Keratinocyte (primary cell): Measurements from ENCODE around the gene CLMN. TPM values are rescaled to one million over a fixed set of nuclear protein-coding genes. Genes with fewer than 3 reads are reported as not detected.
A peak's percentile ranks its signal among the peaks of the same experiment; 100 is the strongest.

Experiments
- DNase-seq: peaks from one replicate; pipeline ENCODE4 v3.0.0-alpha.2; 2011; ENCODE audit warnings: low read depth, missing footprints, low spot score
- FAIRE-seq: peaks from 2 replicates; lab custom pipeline; 2011; peaks lifted over from hg19 to GRCh38; lab: Jason Lieb, UNC
- H2AFZ ChIP-seq: 2 replicates; pipeline ENCODE4 v1.6.0; 2012; ENCODE audit warnings: low read length, control low read depth, inconsistent platforms; ENCODE audit not compliant: control insufficient read depth
- H3K27ac ChIP-seq: 2 replicates; pipeline ENCODE4 v1.5.1; 2011; ENCODE audit warnings: low read length; ENCODE audit not compliant: control insufficient read depth, insufficient read depth
- H3K27me3 ChIP-seq: 3 replicates; pipeline ENCODE4 v1.6.0; 2011; ENCODE audit warnings: low read length; ENCODE audit not compliant: control insufficient read depth, insufficient read depth; ENCODE audit errors: extremely low read depth
- H3K36me3 ChIP-seq, 2 experiments: 2 replicates in 1 of 2; 3 replicates in 1 of 2; pipeline ENCODE4 v1.5.1; 2011; ENCODE audit warnings: low read length in 2 of 2, mild to moderate bottlenecking in 1 of 2; ENCODE audit not compliant: control insufficient read depth in 2 of 2, insufficient read depth in 2 of 2; ENCODE audit errors: extremely low read depth in 1 of 2
- H3K4me1 ChIP-seq: 3 replicates; pipeline ENCODE4 v1.5.1; 2011; ENCODE audit warnings: low read length; ENCODE audit not compliant: control insufficient read depth, insufficient read depth; ENCODE audit errors: extremely low read depth
- H3K4me2 ChIP-seq: 3 replicates; pipeline ENCODE4 v1.6.0; 2011; ENCODE audit warnings: low read depth, low read length; ENCODE audit not compliant: control insufficient read depth, insufficient read depth; ENCODE audit errors: extremely low read depth
- H3K4me3 ChIP-seq, 3 experiments: fragments of 200-600 bp in 1 of 3; sonication (generic) in 1 of 3; 2 replicates in 2 of 3; 3 replicates in 1 of 3; pipeline ENCODE4 v1.5.1; 2011 to 2016; ENCODE audit warnings: low read length in 3 of 3, mild to moderate bottlenecking in 3 of 3, control low read depth in 2 of 3, inconsistent platforms in 1 of 3, low read depth in 1 of 3, mixed read lengths in 1 of 3, mixed run types in 1 of 3, moderate library complexity in 1 of 3; ENCODE audit not compliant: control insufficient read depth in 2 of 3, insufficient read depth in 2 of 3; ENCODE audit errors: extremely low read depth in 1 of 3
- H3K79me2 ChIP-seq: 2 replicates; pipeline ENCODE4 v1.6.0; 2012; ENCODE audit warnings: low read length; ENCODE audit not compliant: control insufficient read depth, insufficient read depth
- H3K9ac ChIP-seq: 3 replicates; pipeline ENCODE4 v1.6.0; 2011; ENCODE audit warnings: low read length; ENCODE audit not compliant: control insufficient read depth, insufficient read depth; ENCODE audit errors: extremely low read depth
- H3K9me1 ChIP-seq: 3 replicates; pipeline ENCODE4 v1.6.0; 2011; ENCODE audit warnings: low read length; ENCODE audit not compliant: control insufficient read depth, insufficient read depth; ENCODE audit errors: extremely low read depth
- H3K9me3 ChIP-seq: 2 replicates; pipeline ENCODE4 v1.5.1; 2012; ENCODE audit warnings: low read depth, low read length; ENCODE audit not compliant: control insufficient read depth
- H4K20me1 ChIP-seq: 3 replicates; pipeline ENCODE4 v1.6.0; 2011; ENCODE audit warnings: low read length; ENCODE audit not compliant: control insufficient read depth, insufficient read depth; ENCODE audit errors: extremely low read depth
- CTCF ChIP-seq, 3 experiments: IDR thresholded peaks in 1 of 3; conservative IDR thresholded peaks in 1 of 3; optimal IDR thresholded peaks in 1 of 3; 2 replicates in 2 of 3; 3 replicates in 1 of 3; pipeline versions ENCODE3 to v1.5.1; 2011; ENCODE audit warnings: low read length in 3 of 3, mild to moderate bottlenecking in 3 of 3, moderate library complexity in 2 of 3, control low read depth in 1 of 3, inconsistent platforms in 1 of 3; ENCODE audit not compliant: insufficient read depth in 2 of 3; ENCODE audit errors: extremely low read depth in 1 of 3
- EZH2 ChIP-seq: IDR thresholded peaks from one replicate; pipeline ENCODE4 v1.6.1; 2012; ENCODE audit warnings: inconsistent platforms, mild to moderate bottlenecking, low read length, moderate library complexity
- dilution Hi-C: fragments of 300-500 bp; cut with MboI; formaldehyde crosslinking; loops from one replicate; pipeline ENCODE4 v1.7.0; 2020; ENCODE audit warnings: low sequenced_read_pairs; ENCODE audit not compliant: extremely low pct_ligation_motif_present
- polyA plus RNA-seq, 5 experiments: library from polyadenylated mRNA; depleted of rRNA in 3 of 5; stranded (reverse) in 3 of 5; stranded (forward) in 1 of 5; unstranded in 1 of 5; fragments of >200 nt; gene quantifications; 1 replicate in 1 of 5; 2 replicates in 3 of 5; 3 replicates in 1 of 5; pipeline versions ENCODE4 v1.2.1 to v1.2.3, GENCODE V29; 2011 to 2012; ENCODE audit warnings: missing spikeins in 2 of 5, low read depth in 1 of 5, low replicate concordance in 1 of 5

The CLMN gene
- polyA plus RNA-seq, 1 donor (not counting 4 experiments of a cell fraction or from before 2014, with no cell fraction given): 6.1 TPM

DNA sequence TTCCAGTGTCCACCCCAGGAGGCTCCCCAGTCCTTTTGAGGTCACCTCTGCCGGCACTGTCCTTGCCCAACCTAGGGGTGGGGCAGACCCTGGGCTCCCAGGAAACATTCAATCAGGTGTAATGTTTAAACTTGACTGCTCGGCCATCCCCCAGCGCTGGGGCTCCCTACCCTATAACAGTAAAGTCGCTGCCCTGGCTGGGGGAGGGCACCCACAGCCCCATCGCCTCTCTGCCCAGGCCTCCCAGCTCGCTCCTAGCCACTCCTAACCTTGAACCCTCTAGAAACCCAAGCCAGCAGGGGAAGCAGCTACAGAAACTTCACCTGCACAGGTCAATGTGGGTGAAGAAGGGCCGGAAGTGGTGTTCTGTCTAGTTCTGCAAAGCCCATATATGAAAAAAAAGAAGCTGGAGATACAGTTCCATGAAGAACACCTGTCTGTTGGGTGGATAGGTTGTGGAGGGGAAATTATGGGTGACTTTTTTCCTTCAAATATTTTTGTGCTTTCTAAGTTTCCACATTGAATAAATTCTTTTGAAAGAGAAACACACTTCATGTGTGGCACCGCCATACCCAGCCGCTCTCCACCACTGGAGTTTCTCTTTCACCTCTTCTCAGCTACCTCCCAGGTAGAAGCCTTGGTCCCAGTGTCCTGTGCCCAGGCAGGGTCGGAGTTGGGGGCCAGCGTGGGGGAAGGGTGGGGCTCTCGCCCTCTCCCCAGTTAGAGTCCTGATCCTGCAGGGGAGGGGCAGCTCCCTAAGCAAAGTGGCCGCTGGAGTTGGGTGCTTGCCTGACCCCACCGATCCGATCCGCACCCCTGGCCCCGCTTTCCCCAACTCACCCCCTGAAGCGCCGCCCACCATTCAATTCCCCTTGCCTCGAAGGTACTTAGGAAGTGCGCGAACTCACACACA lies 1.1 kb downstream of the CLMN start:
- H3K9me3 ChIP-seq: no peaks in the 10 kb centered on the region
- dilution Hi-C loops: no loop called here
- H3K4me1 ChIP-seq: peaks cover 40% of the 10 kb centered on the region
- H2AFZ ChIP-seq: peak overlapping the region; percentile 79
- H3K9ac ChIP-seq: peak overlapping the region; percentile 77
- FAIRE-seq (no peak), DNase-seq (no peak)
- peaks cover 2% of the 10 kb centered on the region for H3K9me1 ChIP-seq
- no peaks in the 10 kb centered on the region for H3K27me3 ChIP-seq
- H3K79me2 ChIP-seq: no peaks in the 10 kb centered on the region
- peak overlapping the region; percentile 65 to 80 (median 67) for H3K4me3 ChIP-seq
- peak overlapping the region; percentile 75 for H3K4me2 ChIP-seq
- H3K27ac ChIP-seq: peak overlapping the region; percentile 7
- TF ChIP-seq EZH2: no peak
- TF ChIP-seq CTCF (optimal IDR thresholded peaks at IDR 0.05 in 1 of 3, IDR thresholded peaks at IDR 0.05 in 1 of 3, conservative IDR thresholded peaks at IDR 0.05 in 1 of 3; ENCODE audit: extremely low read depth in 1 of 3, insufficient read depth in 2 of 3, low read length in 3 of 3): no peak
- H4K20me1 ChIP-seq: peaks cover 3% of the 10 kb centered on the region
- no peaks in the 10 kb centered on the region for H3K36me3 ChIP-seq

DNA sequence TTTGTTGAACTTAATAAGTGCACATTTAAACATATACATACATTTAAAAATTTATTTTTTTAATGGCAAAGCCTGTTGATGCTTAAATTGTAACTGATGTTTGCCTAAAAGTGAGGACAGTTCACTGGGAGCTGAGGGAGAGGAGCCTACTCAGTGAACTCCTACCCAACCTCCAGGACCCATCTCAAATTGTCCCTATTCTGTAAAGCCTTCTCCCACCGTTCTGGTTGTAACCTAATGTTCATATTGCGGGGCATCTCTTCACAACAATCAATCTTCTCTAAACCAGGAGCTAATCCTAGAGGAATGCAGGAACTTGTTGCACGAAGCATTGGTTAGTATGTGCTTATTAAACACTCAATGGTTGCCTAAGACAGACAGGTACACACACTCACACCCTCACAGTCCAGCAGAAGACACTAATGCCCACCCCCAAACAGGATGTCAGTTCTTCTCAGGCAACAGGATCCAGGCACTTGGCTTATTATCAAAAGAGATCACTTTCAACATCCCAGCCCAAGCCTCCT lies 1.8 kb downstream of the CLMN start:
- DNase-seq (no peak), FAIRE-seq (no peak)
- no peaks in the 10 kb centered on the region for H3K79me2 ChIP-seq
- no peak overlapping the region for H2AFZ ChIP-seq
- dilution Hi-C loops: no loop called here
- TF ChIP-seq EZH2 (no peak), CTCF (optimal IDR thresholded peaks at IDR 0.05 in 1 of 3, IDR thresholded peaks at IDR 0.05 in 1 of 3, conservative IDR thresholded peaks at IDR 0.05 in 1 of 3; ENCODE audit: extremely low read depth in 1 of 3, insufficient read depth in 2 of 3, low read length in 3 of 3) (no peak)
- peak overlapping the region; percentile 1 for H3K4me2 ChIP-seq
- H3K27me3 ChIP-seq: no peaks in the 10 kb centered on the region
- H3K9ac ChIP-seq: no peak overlapping the region
- no peaks in the 10 kb centered on the region for H3K9me3 ChIP-seq
- H4K20me1 ChIP-seq: peaks cover 3% of the 10 kb centered on the region
- no peak overlapping the region for H3K4me3 ChIP-seq
- peaks cover 34% of the 10 kb centered on the region for H3K4me1 ChIP-seq
- peaks cover 2% of the 10 kb centered on the region for H3K9me1 ChIP-seq
- no peak overlapping the region for H3K27ac ChIP-seq
- no peaks in the 10 kb centered on the region for H3K36me3 ChIP-seq
